H1 (cell line): ENCODE data around the gene BLNK. TPM values are rescaled to one million over a fixed set of nuclear protein-coding genes. Genes with fewer than 3 reads are reported as not detected.

Experiments used
- CTCF ChIA-PET: fragments of 300-600 bp; sonication (Branson Sonifier 250); formaldehyde crosslinking; loops from one replicate; lab custom pipeline; 2021; ENCODE audit not compliant: partially characterized antibody; lab: Charles Lee
- POLR2A ChIA-PET: fragments of 300-600 bp; sonication (Branson Sonifier 250); formaldehyde crosslinking; loops from one replicate; lab custom pipeline; 2021; ENCODE audit warnings: inconsistent platforms; ENCODE audit not compliant: partially characterized antibody; lab: Charles Lee
- DNase-seq, 2 experiments: peaks; one replicate each; pipeline versions ENCODE4 v3.0.0 to v3.0.0-alpha.2; 2010 to 2022; ENCODE audit warnings: low spot score in 2 of 2, low read depth in 1 of 2, mixed read lengths in 1 of 2
- FAIRE-seq: peaks from 2 replicates; lab custom pipeline; 2011; peaks lifted over from hg19 to GRCh38; lab: Jason Lieb, UNC
- H2AFZ ChIP-seq: 2 replicates; pipeline ENCODE4 v1.8.1; 2012; ENCODE audit warnings: low read length, inconsistent platforms
- H2AK5ac ChIP-seq: 2 replicates; pipeline ENCODE4 v1.6.1; 2013; ENCODE audit warnings: low read depth, low read length
- H2BK120ac ChIP-seq: replicated peaks from 2 replicates; pipeline ENCODE3; 2013; ENCODE audit warnings: low read depth, low read length, inconsistent platforms
- H2BK12ac ChIP-seq: 2 replicates; pipeline ENCODE4 v1.6.1; 2013; ENCODE audit warnings: low read depth, low read length
- H2BK15ac ChIP-seq: 2 replicates; pipeline ENCODE4 v1.6.1; 2013; ENCODE audit warnings: low read length
- H2BK20ac ChIP-seq: 2 replicates; pipeline ENCODE4 v1.6.1; 2013; ENCODE audit warnings: low read length
- H2BK5ac ChIP-seq: 2 replicates; pipeline ENCODE4 v1.6.1; 2013; ENCODE audit warnings: low read depth, low read length
- H3K14ac ChIP-seq: 2 replicates; pipeline ENCODE4 v1.6.1; 2013; ENCODE audit warnings: inconsistent platforms; ENCODE audit not compliant: insufficient read length
- H3K18ac ChIP-seq: 2 replicates; pipeline ENCODE4 v1.6.1; 2013; ENCODE audit warnings: low read length; ENCODE audit errors: extremely low read depth
- H3K23ac ChIP-seq: 2 replicates; pipeline ENCODE4 v1.6.1; 2013; ENCODE audit warnings: inconsistent platforms; ENCODE audit not compliant: insufficient read length
- H3K23me2 ChIP-seq: 2 replicates; pipeline ENCODE4 v1.6.1; 2013; ENCODE audit warnings: low read depth, low read length
- H3K27ac ChIP-seq: 2 replicates; pipeline ENCODE4 v1.6.1; 2011; ENCODE audit warnings: low read depth, low read length, inconsistent platforms
- H3K27me3 ChIP-seq, 4 experiments: replicated peaks in 1 of 4; 1 replicate in 1 of 4; 2 replicates in 3 of 4; pipeline versions ENCODE4 v1.6.1 to v1.8.1; 2011 to 2013; ENCODE audit warnings: low read length in 3 of 4, mild to moderate bottlenecking in 3 of 4, inconsistent platforms in 2 of 4, mixed read lengths in 2 of 4, moderate library complexity in 1 of 4; ENCODE audit not compliant: control insufficient read depth in 3 of 4, insufficient read depth in 3 of 4; ENCODE audit errors: extremely low read depth in 1 of 4
- H3K36me3 ChIP-seq, 4 experiments: 2 replicates each; pipeline versions ENCODE4 v1.6.1 to v1.8.1; 2011 to 2013; ENCODE audit warnings: mild to moderate bottlenecking in 4 of 4, low read length in 3 of 4, moderate library complexity in 2 of 4, control low read depth in 1 of 4, inconsistent platforms in 1 of 4; ENCODE audit not compliant: insufficient read depth in 4 of 4, control insufficient read depth in 2 of 4
- H3K4ac ChIP-seq: replicated peaks from 2 replicates; pipeline ENCODE3; 2013; ENCODE audit warnings: low read length, low read depth, mixed read lengths, inconsistent platforms; ENCODE audit not compliant: insufficient read length
- H3K4me1 ChIP-seq, 4 experiments: replicated peaks in 1 of 4; 1 replicate in 1 of 4; 2 replicates in 3 of 4; pipeline versions ENCODE4 v1.6.1 to v1.8.1; 2011 to 2013; ENCODE audit warnings: low read length in 3 of 4, inconsistent platforms in 2 of 4, mixed read lengths in 1 of 4; ENCODE audit not compliant: insufficient read depth in 4 of 4, control insufficient read depth in 3 of 4
- H3K4me2 ChIP-seq, 2 experiments: 2 replicates each; pipeline versions ENCODE4 v1.6.1 to v1.8.1; 2011 to 2013; ENCODE audit warnings: low read depth in 2 of 2, low read length in 2 of 2, control low read depth in 1 of 2, inconsistent platforms in 1 of 2, mild to moderate bottlenecking in 1 of 2; ENCODE audit not compliant: insufficient read depth in 1 of 2
- H3K4me3 ChIP-seq, 4 experiments: fragments of 200-600, 300-600 bp in 1 of 4; sonication (generic), shearing (Covaris generic), sonication (Bioruptor Twin) in 1 of 4; 2 replicates each; pipeline versions ENCODE4 v1.5.1 to v1.8.1; 2011 to 2016; ENCODE audit warnings: low read length in 4 of 4, low read depth in 3 of 4, control low read depth in 2 of 4, inconsistent platforms in 2 of 4, mild to moderate bottlenecking in 2 of 4, mixed read lengths in 1 of 4, moderate library complexity in 1 of 4; ENCODE audit not compliant: insufficient read depth in 2 of 4; ENCODE audit errors: extremely low read depth in 1 of 4
- H3K56ac ChIP-seq: replicated peaks from 2 replicates; pipeline ENCODE3; 2013; ENCODE audit warnings: low read depth, mild to moderate bottlenecking, mixed read lengths, low read length, inconsistent platforms; ENCODE audit not compliant: insufficient read length
- H3K79me1 ChIP-seq: 2 replicates; pipeline ENCODE4 v1.6.1; 2013; ENCODE audit warnings: low read depth, low read length, control low read depth
- H3K79me2 ChIP-seq, 2 experiments: 2 replicates each; pipeline versions ENCODE4 v1.6.1 to v1.8.1; 2012 to 2013; ENCODE audit warnings: low read length in 2 of 2, mild to moderate bottlenecking in 2 of 2, inconsistent platforms in 1 of 2; ENCODE audit not compliant: insufficient read depth in 2 of 2, control insufficient read depth in 1 of 2
- H3K9ac ChIP-seq, 4 experiments: replicated peaks in 1 of 4; 1 replicate in 1 of 4; 2 replicates in 3 of 4; pipeline versions ENCODE4 v1.6.1 to v1.8.1; 2011 to 2013; ENCODE audit warnings: low read depth in 3 of 4, low read length in 3 of 4, control low read depth in 2 of 4, mild to moderate bottlenecking in 2 of 4, moderate library complexity in 2 of 4, inconsistent platforms in 1 of 4; ENCODE audit errors: extremely low read depth in 1 of 4
- H3K9me3 ChIP-seq, 2 experiments: 2 replicates each; pipeline versions ENCODE4 v1.6.1 to v1.8.1; 2012 to 2013; ENCODE audit warnings: mild to moderate bottlenecking in 2 of 2, moderate library complexity in 2 of 2, control low read depth in 1 of 2, inconsistent platforms in 1 of 2, low read depth in 1 of 2, low read length in 1 of 2, mixed read lengths in 1 of 2; ENCODE audit not compliant: insufficient read depth in 2 of 2
- H4K20me1 ChIP-seq, 2 experiments: replicated peaks in 1 of 2; 2 replicates each; pipeline versions ENCODE3 to v1.8.1; 2011 to 2013; ENCODE audit warnings: inconsistent platforms in 2 of 2, low read length in 2 of 2, mild to moderate bottlenecking in 1 of 2; ENCODE audit not compliant: insufficient read depth in 2 of 2, control insufficient read depth in 1 of 2
- H4K5ac ChIP-seq: 2 replicates; pipeline ENCODE4 v1.6.1; 2013; ENCODE audit warnings: low read length, low read depth, mixed read lengths, inconsistent platforms; ENCODE audit not compliant: insufficient read length
- H4K8ac ChIP-seq: 2 replicates; pipeline ENCODE4 v1.8.0; 2013; ENCODE audit warnings: mild to moderate bottlenecking, moderate library complexity, low read length, inconsistent platforms; ENCODE audit not compliant: insufficient read depth; ENCODE audit errors: extremely low read depth
- H4K91ac ChIP-seq: replicated peaks from 2 replicates; pipeline ENCODE3; 2013; ENCODE audit warnings: low read length, mixed read lengths, inconsistent platforms; ENCODE audit not compliant: insufficient read length
- BACH1 ChIP-seq: IDR thresholded peaks from 2 replicates; pipeline ENCODE4 v1.6.1; 2012; ENCODE audit warnings: low read length, improper control_type of control experiment
- BRCA1 ChIP-seq: IDR thresholded peaks from 2 replicates; pipeline ENCODE4 v1.6.1; 2012; ENCODE audit warnings: low read depth, low read length, improper control_type of control experiment
- CBX8 ChIP-seq: fragments of 300-800, 300-1000 bp; sonication (generic); IDR thresholded peaks from 2 replicates; pipeline ENCODE4 v1.7.1; 2016; ENCODE audit warnings: low read depth, low read length, borderline replicate concordance
- CTBP2 ChIP-seq: IDR thresholded peaks from 2 replicates; pipeline ENCODE4 v1.7.0; 2011; ENCODE audit warnings: borderline replicate concordance, mild to moderate bottlenecking, moderate library complexity, mixed read lengths, low read length; ENCODE audit not compliant: insufficient read depth, insufficient read length
- GTF2F1 ChIP-seq: IDR thresholded peaks from 2 replicates; pipeline ENCODE4 v1.6.1; 2012; ENCODE audit warnings: low read depth, low read length, improper control_type of control experiment, borderline replicate concordance
- KDM1A ChIP-seq: fragments of 200-600, 300-600 bp; sonication (generic); IDR thresholded peaks from 2 replicates; pipeline ENCODE4 v1.7.1; 2016; ENCODE audit warnings: mild to moderate bottlenecking, low read length, borderline replicate concordance
- MAX ChIP-seq: IDR thresholded peaks from 2 replicates; pipeline ENCODE4 v1.6.1; 2012; ENCODE audit warnings: inconsistent platforms
- PHF8 ChIP-seq: fragments of 200-600 bp; sonication (generic); conservative IDR thresholded peaks from 2 replicates; pipeline ENCODE4 v1.7.1; 2012; ENCODE audit warnings: low read depth, mild to moderate bottlenecking, inconsistent platforms, low read length, moderate library complexity
- RAD21 ChIP-seq, 2 experiments: IDR thresholded peaks in 1 of 2; conservative IDR thresholded peaks in 1 of 2; 2 replicates each; pipeline ENCODE4 v1.6.1; 2011; ENCODE audit warnings: low read depth in 2 of 2, low read length in 2 of 2, improper control_type of control experiment in 1 of 2, inconsistent platforms in 1 of 2, mild to moderate bottlenecking in 1 of 2, moderate library complexity in 1 of 2
- RNF2 ChIP-seq: fragments of 200-900, 300-1000 bp; sonication (generic); IDR thresholded peaks from 2 replicates; pipeline ENCODE4 v1.7.1; 2016; ENCODE audit warnings: borderline replicate concordance, low read depth, mild to moderate bottlenecking, antibody characterized with exemption, low read length; ENCODE audit not compliant: poor library complexity, severe bottlenecking; ENCODE audit errors: missing control alignments
- SAP30 ChIP-seq: fragments of 300-600 bp; sonication (generic); IDR thresholded peaks from 2 replicates; pipeline ENCODE4 v1.7.1; 2012; ENCODE audit warnings: low read length, moderate library complexity, mild to moderate bottlenecking, inconsistent platforms; ENCODE audit not compliant: insufficient read depth, insufficient replicate concordance
- TCF12 ChIP-seq: IDR thresholded peaks from 2 replicates; pipeline ENCODE4 v1.6.1; 2011; ENCODE audit warnings: low read depth, mild to moderate bottlenecking, low read length
- WGBS, 2 experiments: shearing (Covaris generic) in 1 of 2; methylation state at CpG; one replicate each; pipeline versions ENCODE4 v1.1.6 to v1.1.7; 2013 to 2015; ENCODE audit warnings: low lambda C conversion rate in 2 of 2, mixed read lengths in 2 of 2, inconsistent platforms in 1 of 2, low coverage in 1 of 2, missing lambda C conversion rate in 1 of 2; ENCODE audit not compliant: insufficient replicate concordance in 2 of 2, insufficient coverage in 1 of 2, insufficient read length in 1 of 2; ENCODE audit errors: extremely low coverage in 1 of 2, missing lambda C conversion rate in 1 of 2; 5-methylcytosine and 5-hydroxymethylcytosine counted together
- polyA plus RNA-seq, 7 experiments: library from polyadenylated mRNA; depleted of rRNA in 3 of 7; stranded (reverse) in 5 of 7; unstranded in 2 of 7; fragments of >200 nt in 5 of 7; fragments of 200-250 nt in 2 of 7; gene quantifications; 1 replicate in 5 of 7; 2 replicates in 1 of 7; 4 replicates in 1 of 7; pipeline versions ENCODE4 v1.2.1 to v1.2.3, GENCODE V29; 2011 to 2013; ENCODE audit warnings: missing spikeins in 2 of 7, mixed read lengths in 2 of 7
- total RNA-seq: library from RNA; stranded (reverse); fragmentation: NEBNext Ultra II Directional; extraction: Animal tissue kit (Norgen Biotek cat#: 25700); gene quantifications from 2 replicates; pipeline ENCODE4 v1.2.1, GENCODE V29; 2021

Gene BLNK
- total and polyA plus RNA-seq, 2 of the 8 experiments (the other 6 are each of a cell fraction or from before 2014, with no cell fraction given), result not detected

DNA sequence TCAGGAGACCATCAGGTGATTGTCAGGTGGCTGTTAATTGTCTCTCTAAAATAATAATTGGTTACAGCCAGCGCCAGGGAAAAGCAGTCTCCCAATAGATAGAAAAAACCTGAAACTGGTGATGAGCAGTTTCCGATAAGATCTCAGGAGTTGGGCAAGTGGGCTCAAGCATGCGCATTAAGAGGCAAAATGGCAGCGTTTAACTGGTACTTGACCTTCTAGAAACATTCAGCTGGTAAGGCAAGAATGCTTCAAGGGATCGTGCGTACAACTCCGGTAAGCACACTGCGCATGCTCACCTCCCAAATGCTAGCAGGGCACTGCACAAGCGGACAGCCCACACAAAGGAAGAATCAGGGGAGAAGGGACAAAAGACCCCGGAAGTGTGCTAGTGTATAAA, 48.5 kb downstream of the BLNK start:
- Histone ChIP-seq H2BK20ac (peak overlapping the region; percentile 96), H3K4me1 (peaks cover 9 to 22% (median 12%) of the 10 kb centered on the region in 4 experiments; a peak in 6 of 7 replicates), H3K79me2 (no peaks in the 10 kb centered on the region), H3K9ac (no peak overlapping the region), H3K23ac (no peak overlapping the region), H3K27ac (no peak overlapping the region), H3K18ac (peak overlapping the region; percentile 73; the same call in 1 of the 2 replicates), H2BK5ac (peak overlapping the region; percentile 92; the same call in 1 of the 2 replicates), H4K20me1 (no peaks in the 10 kb centered on the region), H2AK5ac (no peak overlapping the region), H2BK12ac (peak overlapping the region; percentile 95; the same call in 1 of the 2 replicates), H4K5ac (peak overlapping the region; percentile 39), H3K4me3 (no peak overlapping the region), H3K4me2 (peak overlapping the region; percentile 32 to 41; a peak in 2 of 4 replicates), H3K79me1 (no peaks in the 10 kb centered on the region), H3K36me3 (no peaks in the 10 kb centered on the region), H3K27me3 (no peaks in the 10 kb centered on the region), H2AFZ (no peak overlapping the region), H2BK120ac (peak overlapping the region; percentile 89), H3K23me2 (no peaks in the 10 kb centered on the region), H2BK15ac (no peak overlapping the region; the same call in 1 of the 2 replicates), H4K8ac (no peak overlapping the region), H3K4ac (peak overlapping the region; percentile 88), H4K91ac (peak overlapping the region; percentile 94), H3K9me3 (no peaks in the 10 kb centered on the region), H3K56ac (peak overlapping the region; percentile 17), H3K14ac (no peak overlapping the region)
- no peak for DNase-seq
- 80% methylated on average over 10 of the region's 10 CpGs; no CpG with 5 or more reads in 1 of the 2 experiments for WGBS, 2 experiments
- POLR2A ChIA-PET, result interaction anchor here (2.7 kb wide), 1 partner anchor 93 kb away, joined by 8 read pairs; the partner anchor contains the start of gene ZNF518A
- CTCF ChIA-PET, result interaction anchor here (1.0 to 2.8 kb wide), 9 partner anchors 10 to 289 kb away, joined by 3 to 11 read pairs (median 5); no protein-coding TSS in a partner anchor
- FAIRE-seq, result no peak
- no peak for TF ChIP-seq SAP30
- TF ChIP-seq BRCA1, result no peak
- TF ChIP-seq KDM1A, result no peak
- TF ChIP-seq GTF2F1, result no peak
- TF ChIP-seq CBX8, result no peak
- no peak for TF ChIP-seq TCF12
- TF ChIP-seq PHF8, result no peak
- no peak for TF ChIP-seq BACH1
- no peak for TF ChIP-seq RAD21 (IDR thresholded peaks at IDR 0.05 in 1 of 2, conservative IDR thresholded peaks at IDR 0.05 in 1 of 2; ENCODE audit: low read depth in 2 of 2, low read length in 2 of 2)
- TF ChIP-seq MAX, result no peak
- no peak for TF ChIP-seq RNF2
- TF ChIP-seq CTBP2, result no peak
